Kidney tubule cell (primary cell): ENCODE data around the gene S100A11.
A peak's percentile ranks its signal among the peaks of the same experiment; 100 is the strongest.

Experiments used
- DNase-seq: peaks from one replicate; pipeline ENCODE4 v3.0.0-alpha.2; 2018; ENCODE audit warnings: low spot score

The S100A11 gene

GRCh38 chr1:152039461-152039860 lies 2.7 kb upstream of the S100A11 start:
- DNase-seq: no peak

GRCh38 chr1:152038871-152039270 lies 2.1 kb upstream of the S100A11 start:
- DNase-seq: no peak

- DNase-seq: peak; percentile 47
These were observed 1.1 kb downstream of the S100A11 start for GRCh38 chr1:152035539-152036266.

GRCh38 chr1:152034654-152035538 lies 1.9 kb downstream of the S100A11 start:
- DNase-seq: peak; percentile 86

- no peak for DNase-seq
These were observed 2.5 kb downstream of the S100A11 start for GRCh38 chr1:152034324-152034653.

GRCh38 chr1:152029929-152030211 lies 6.9 kb downstream of the S100A11 start:
- DNase-seq: no peak

- DNase-seq: no peak
These were observed 7.5 kb downstream of the S100A11 start for GRCh38 chr1:152029144-152029928.

GRCh38 chr1:152026895-152027294 lies 9.9 kb downstream of the S100A11 start:
- DNase-seq: no peak

- peak; percentile 19 for DNase-seq
These were observed 12.6 kb downstream of the S100A11 start for GRCh38 chr1:152024223-152024622.

- DNase-seq: no peak
These were observed 13.6 kb downstream of the S100A11 start for GRCh38 chr1:152023221-152023620.

GRCh38 chr1:152022474-152022873 lies 14.3 kb downstream of the S100A11 start:
- no peak for DNase-seq

GRCh38 chr1:152021569-152021968 lies 15.2 kb downstream of the S100A11 start:
- DNase-seq: no peak

- no peak for DNase-seq
These were observed 16.0 kb downstream of the S100A11 start for GRCh38 chr1:152020849-152021248.

GRCh38 chr1:152018537-152018936 lies 18.3 kb downstream of the S100A11 start:
- peak; percentile 14 for DNase-seq

GRCh38 chr1:152015766-152016165 lies 21.0 kb downstream of the S100A11 start:
- no peak for DNase-seq

GRCh38 chr1:152014943-152015342 lies 21.9 kb downstream of the S100A11 start:
- DNase-seq: peak; percentile 54

GRCh38 chr1:152013664-152014237 lies 23.1 kb downstream of the S100A11 start:
- DNase-seq: peak; percentile 62

- DNase-seq: no peak
These were observed 27.1 kb downstream of the S100A11 start for GRCh38 chr1:152009691-152010090.

GRCh38 chr1:152007047-152007446 lies 29.8 kb downstream of the S100A11 start:
- DNase-seq: no peak

- DNase-seq: no peak
These were observed 31.4 kb downstream of the S100A11 start for GRCh38 chr1:152005360-152005912.

- peak; percentile 28 for DNase-seq
These were observed 32.9 kb downstream of the S100A11 start for GRCh38 chr1:152003846-152004442.

GRCh38 chr1:152002960-152003359 lies 33.8 kb downstream of the S100A11 start:
- DNase-seq: no peak
